Measurements from ENCODE around the gene OXA1L.
"Not testable (repeated sequence)": the region's sequence is repeated elsewhere in the genome, so short reads cannot be mapped to it uniquely, and the experiment has no call there.

OXA1L gene

DNA sequence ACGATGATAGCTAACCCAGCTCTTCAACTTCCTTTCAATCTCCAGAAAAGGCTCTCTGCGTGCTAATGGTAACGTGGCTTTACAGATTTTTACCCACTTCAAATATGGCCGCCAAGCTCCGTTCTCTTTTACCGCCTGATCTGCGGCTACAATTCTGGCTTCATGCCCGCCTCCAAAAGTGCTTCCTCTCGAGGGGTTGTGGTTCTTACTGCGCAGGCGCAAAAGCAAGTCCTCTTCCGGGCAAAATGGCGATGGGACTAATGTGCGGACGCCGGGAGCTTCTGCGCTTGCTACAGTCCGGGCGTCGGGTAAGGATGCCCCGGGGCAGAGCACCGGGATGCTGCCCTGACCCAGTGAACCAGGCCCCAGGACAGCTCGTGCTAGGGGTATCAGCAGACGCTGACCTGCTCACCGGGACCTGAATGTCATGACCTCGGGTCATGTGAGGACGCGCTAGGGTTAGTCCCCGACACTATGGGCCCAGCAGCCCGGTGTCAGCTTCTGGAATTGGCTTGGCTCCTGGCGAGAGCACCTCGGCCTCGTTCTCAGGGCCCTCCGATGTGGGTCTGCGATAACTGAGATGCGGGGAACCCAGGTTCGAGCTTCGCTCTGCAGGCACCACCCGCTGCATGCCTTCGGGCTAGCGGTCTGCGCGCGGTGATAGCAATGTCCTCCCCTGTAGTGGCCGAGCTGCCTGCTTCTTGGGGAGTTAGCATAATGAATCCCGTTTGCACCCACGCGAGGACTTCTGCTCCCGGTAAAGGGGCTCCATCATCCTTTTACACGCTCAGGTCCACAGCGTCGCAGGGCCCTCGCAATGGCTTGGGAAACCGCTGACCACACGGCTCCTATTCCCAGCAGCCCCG is at the start of gene OXA1L:
OXA1L (plus strand) TSS at position 232 of the 866 bp plus-strand sequence; CDS start at position 246, 14 bp downstream.
- peak; percentile 97 for DNase-seq

DNA sequence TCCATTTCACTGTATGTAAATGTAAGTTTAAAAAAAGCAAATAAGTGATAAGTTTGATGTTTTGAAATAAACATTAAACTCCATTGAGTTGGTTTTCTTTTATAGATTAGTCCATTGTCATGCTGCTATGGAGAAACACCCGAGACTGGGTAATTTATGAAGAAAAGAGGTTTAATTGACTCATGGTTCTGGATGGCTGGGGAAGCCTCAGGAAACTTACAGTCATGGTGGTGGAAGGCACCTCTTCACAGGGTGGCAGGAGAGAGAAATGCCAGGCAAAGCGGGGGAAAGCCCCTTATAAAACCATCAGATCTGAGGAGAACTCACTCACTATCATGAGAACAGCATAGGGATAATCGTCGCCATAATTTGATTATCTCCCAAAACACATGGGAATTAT is 48.4 kb upstream of the OXA1L start:
- DNase-seq = no peak

DNA sequence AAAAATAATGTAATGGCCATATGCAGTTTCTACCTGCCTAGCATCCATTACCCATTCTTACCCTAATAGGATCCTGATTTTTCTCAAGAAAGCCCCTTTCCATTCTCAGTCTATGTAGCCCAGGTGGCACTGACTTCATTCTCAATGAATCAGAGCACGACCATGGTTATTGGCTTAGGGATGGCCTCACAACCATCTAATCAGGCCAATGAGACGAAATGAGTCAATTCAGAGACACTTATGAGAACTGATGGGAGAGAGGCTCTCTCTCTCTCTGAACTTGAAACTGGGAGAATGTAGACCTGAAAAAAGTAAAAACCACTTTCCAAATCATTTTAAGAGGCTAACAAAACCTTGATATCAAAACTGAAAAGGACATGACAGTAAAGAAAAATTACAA is 45.3 kb upstream of the OXA1L start:
- DNase-seq = no peak

DNA sequence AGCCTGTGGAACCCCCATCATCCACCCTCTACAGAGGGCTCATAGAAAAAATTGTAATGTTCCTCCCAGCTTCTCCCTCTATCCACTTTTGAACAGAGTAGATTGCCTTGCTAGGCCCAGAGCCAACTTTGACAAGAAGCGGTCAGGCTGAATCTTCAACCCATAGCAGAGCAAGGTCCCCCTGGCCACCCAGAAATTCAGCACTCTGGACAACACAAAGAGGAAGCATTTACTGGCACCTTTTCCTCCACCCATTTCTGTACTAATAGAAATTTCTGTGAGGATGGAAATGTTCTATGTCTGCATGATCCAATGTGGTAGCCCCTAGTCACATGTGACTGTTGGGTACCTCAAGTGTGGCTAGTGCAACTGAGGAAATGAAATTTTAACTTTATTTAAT is 42.7 kb upstream of the OXA1L start:
- no peak for DNase-seq

DNA sequence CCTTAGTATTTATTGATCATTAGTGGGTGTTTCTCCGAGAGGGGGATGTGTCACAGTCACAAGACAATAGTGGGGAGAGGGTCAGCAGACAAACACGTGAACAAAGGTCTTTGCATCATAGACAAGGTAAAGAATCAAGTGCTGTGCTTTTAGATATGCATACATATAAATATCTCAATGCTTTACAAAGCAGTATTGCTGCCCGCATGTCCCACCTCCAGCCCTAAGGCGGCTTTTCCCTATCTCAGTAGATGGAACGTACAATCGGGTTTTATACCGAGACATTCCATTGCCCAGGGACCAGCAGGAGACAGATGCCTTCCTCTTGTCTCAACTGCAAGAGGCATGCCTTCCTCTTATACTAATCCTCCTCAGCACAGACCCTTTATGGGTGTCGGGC is 41.6 kb upstream of the OXA1L start:
- DNase-seq = not testable (repeated sequence)

GRCh38 chr14:22725374-22725773 is 41.1 kb upstream of the OXA1L start:
- DNase-seq = not testable (repeated sequence)

- DNase-seq = no peak
These were observed 40.5 kb upstream of the OXA1L start for GRCh38 chr14:22726012-22726411.

DNA sequence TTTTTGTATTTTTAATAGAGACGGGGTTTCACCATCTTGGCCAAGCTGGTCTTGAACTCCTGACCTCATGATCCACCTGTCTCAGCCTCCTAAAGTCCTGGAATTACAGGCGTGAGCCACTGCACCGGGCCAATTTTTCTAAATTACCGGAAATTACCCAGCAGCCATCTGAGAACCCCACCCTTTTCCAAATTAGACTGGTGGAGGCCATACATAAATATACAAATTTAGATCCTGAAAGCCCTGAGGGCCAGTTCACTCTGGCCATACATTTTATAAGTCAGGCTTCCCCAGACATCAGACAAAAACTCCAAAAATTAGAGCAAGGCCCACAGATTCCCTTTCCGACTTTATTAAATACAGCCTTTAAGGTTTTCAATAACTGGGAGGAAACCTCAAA is 34.4 kb upstream of the OXA1L start:
- not testable (repeated sequence) for DNase-seq

DNA sequence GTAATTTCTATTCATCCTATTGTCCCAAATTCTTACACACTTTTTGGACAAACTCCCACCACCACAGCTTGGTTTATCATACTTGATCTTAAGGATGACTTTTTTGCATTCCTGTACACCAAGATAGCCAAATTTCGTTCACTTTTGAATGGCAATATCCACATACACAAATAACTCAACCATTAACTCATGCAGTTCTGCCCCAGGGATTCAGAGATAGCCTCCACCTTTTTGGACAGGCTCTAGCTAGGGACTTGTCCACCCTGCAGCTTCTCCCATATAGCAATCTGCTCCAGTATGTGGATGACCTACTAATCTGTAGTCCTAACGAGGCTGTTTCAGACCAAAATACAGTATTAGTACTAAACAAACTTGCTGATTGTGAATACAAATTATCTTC is 32.7 kb upstream of the OXA1L start:
- no peak for DNase-seq

DNA sequence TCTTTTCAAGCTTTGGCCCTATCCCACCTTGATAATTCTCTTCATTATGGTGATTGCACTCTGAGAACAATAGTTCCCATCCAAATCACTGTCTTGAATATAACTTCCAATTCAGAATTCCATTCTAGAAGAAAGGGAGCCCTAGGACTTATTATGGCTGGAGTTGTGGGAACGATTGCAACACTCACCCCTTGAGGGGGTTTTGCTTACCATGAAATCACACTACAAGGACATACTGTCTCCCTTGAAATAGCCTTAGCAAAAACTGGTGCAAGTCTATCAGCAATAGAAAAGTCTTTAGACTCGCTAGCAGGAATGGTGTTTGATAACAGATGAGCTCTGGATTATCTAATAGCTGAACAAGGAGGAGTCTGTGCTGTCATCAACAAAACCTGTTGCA is 31.4 kb upstream of the OXA1L start:
- DNase-seq = no peak

GRCh38 chr14:22736384-22736783 is 30.1 kb upstream of the OXA1L start:
- DNase-seq = not testable (repeated sequence)

GRCh38 chr14:22737052-22737451 is 29.4 kb upstream of the OXA1L start:
- peak; percentile 67 for DNase-seq

- DNase-seq = no peak
These were observed 27.1 kb upstream of the OXA1L start for GRCh38 chr14:22739423-22739822.

GRCh38 chr14:22740020-22740419 is 26.5 kb upstream of the OXA1L start:
- DNase-seq = no peak

GRCh38 chr14:22747769-22748168 is 18.7 kb upstream of the OXA1L start:
- DNase-seq = no peak

GRCh38 chr14:22748206-22748605 is 18.3 kb upstream of the OXA1L start:
- no peak for DNase-seq

GRCh38 chr14:22748631-22749068 is 17.8 kb upstream of the OXA1L start:
- no peak for DNase-seq

GRCh38 chr14:22752422-22752821 is 14.1 kb upstream of the OXA1L start:
- DNase-seq = peak; percentile 23

- no peak for DNase-seq
These were observed 12.9 kb upstream of the OXA1L start for GRCh38 chr14:22753586-22753985.

DNA sequence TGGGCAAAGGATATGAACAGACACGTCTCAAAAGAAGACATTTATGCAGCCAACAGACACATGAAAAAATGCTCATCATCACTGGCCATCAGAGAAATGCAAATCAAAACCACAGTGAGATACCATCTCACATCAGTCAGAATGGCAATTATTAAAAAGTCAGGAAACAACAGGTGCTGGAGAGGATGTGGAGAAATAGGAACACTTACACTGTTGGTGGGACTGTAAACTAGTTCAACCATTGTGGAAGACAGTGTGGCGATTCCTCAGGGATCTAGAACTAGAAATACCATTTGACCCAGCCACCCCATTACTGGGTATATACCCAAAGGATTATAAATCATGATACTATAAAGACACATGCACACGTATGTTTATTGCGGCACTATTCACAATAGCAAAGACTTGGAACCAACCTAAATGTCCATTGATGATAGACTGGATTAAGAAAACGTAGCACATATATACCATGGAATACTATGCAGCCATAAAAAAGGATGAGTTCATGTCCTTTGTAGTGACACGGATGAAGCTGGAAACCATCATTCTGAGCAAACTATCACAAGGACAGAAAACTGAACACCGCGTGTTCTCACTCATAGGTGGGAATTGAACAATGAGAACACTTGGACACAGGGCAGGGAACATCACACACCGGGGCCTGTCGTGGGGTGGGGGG is 8.4 kb upstream of the OXA1L start:
- not testable (repeated sequence) for DNase-seq

DNA sequence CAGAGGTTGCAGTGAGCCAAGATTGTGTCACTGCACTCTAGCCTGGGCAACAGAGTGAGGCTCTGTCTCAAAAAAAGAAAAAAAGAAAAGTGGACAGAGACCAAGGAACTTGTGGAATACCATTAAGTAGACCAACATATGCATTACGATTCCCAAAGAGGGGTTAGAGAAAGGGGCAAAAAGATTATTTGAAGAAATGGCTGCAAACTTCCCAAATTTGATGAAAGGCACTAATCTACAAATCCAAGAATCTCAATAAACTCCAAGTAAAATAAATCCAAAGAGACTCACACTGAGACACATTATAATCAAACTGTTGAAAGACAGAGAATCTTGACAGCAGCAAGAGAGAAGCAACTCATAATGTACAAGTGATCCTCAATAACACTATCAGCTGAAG is 4.8 kb upstream of the OXA1L start:
- no peak for DNase-seq

DNA sequence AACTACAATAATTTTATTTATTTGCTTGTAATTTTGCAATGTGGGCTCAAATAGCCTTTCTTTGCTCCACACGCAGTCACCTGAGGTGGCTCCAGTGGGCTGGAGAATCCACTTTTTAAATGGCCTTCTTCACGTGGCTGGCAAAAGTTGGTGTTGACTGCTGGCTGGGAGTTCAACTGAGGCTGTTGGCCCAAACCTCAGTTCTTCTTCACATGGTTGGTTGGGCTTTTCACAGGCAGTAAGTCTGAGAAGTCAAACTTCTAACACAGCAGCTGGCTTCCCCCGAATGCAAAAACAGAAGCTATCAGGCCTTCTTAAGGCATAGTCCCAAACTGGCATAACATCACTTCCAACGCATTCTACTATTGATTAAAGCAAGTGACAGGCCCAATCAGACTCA is 2.1 kb upstream of the OXA1L start:
- no peak for DNase-seq

DNA sequence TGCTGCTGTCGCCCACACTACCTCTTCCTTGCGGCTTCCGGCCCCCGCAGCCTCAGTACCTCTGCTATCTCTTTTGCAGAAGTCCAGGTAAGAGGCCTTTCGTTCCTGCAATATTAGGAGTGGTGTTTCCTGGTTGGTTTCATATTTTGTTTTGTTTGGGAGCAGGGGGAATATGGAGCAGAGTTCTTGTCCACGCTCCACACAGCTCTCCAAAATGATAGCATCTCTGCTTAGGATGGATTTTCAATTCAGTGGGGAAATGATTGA is 768 bp downstream of the OXA1L start:
- no peak for DNase-seq

GRCh38 chr14:22768947-22769346 is 2.5 kb downstream of the OXA1L start:
- DNase-seq = no peak

GRCh38 chr14:22769369-22769768 is 2.9 kb downstream of the OXA1L start:
- no peak for DNase-seq
